HepG2 (cell line): ENCODE results near the gene THOC1. TPM values are rescaled to one million over a fixed set of nuclear protein-coding genes. Genes with fewer than 3 reads are reported as not detected.
"Not testable (repeated sequence)": the region's sequence is repeated elsewhere in the genome, so short reads cannot be mapped to it uniquely, and the experiment has no call there.

ENCODE experiments used
- ATAC-seq: fragments of 200-7000 bp; cut with Tn5 transposase; 3 replicates; pipeline ENCODE4 v1.9.1; 2020; ENCODE audit warnings: mild to moderate bottlenecking, moderate library complexity
- BruUV-seq: library from RNA; stranded (reverse); fragments of 400-500 nt; replicated peaks from 2 replicates; lab custom pipeline; 2021; lab: Mats Ljungman, UMichigan
- CTCF ChIA-PET: fragments of 300-600 bp; formaldehyde crosslinking; extraction: SDS; loops from one replicate; lab custom pipeline; 2021; ENCODE audit warnings: low total read pairs, inconsistent platforms, low intra/inter-chr PET ratio; lab: Yijun Ruan, JAX
- POLR2A ChIA-PET: fragments of 350-600 bp; sonication (Branson Sonifier 250); formaldehyde crosslinking; loops from one replicate; lab custom pipeline; 2020; ENCODE audit warnings: antibody characterized with exemption, inconsistent platforms; lab: Yijun Ruan, JAX
- DNase-seq: peaks from one replicate; pipeline ENCODE4 v3.0.0-alpha.2; 2015; ENCODE audit warnings: low spot score
- FAIRE-seq: peaks from 3 replicates; lab custom pipeline; 2011; peaks lifted over from hg19 to GRCh38; lab: Jason Lieb, UNC
- H2AFZ ChIP-seq: one replicate; pipeline ENCODE4 v1.6.1; 2011; ENCODE audit warnings: low read length, inconsistent platforms
- H3K27ac ChIP-seq: fragments of 300-600 bp; 3 replicates; pipeline ENCODE4 v1.8.0; 2011; ENCODE audit warnings: mixed run types, mild to moderate bottlenecking, mixed read lengths, low read length, inconsistent platforms; ENCODE audit not compliant: insufficient read depth; ENCODE audit errors: extremely low read length
- H3K27me3 ChIP-seq, 2 experiments: fragments of 200-600 bp in 1 of 2; 2 replicates in 1 of 2; 3 replicates in 1 of 2; pipeline versions ENCODE4 v1.6.0 to v1.8.0; 2011; ENCODE audit warnings: low read length in 2 of 2, mild to moderate bottlenecking in 2 of 2, moderate library complexity in 2 of 2, inconsistent platforms in 1 of 2; ENCODE audit not compliant: insufficient read depth in 2 of 2, control insufficient read depth in 1 of 2
- H3K36me3 ChIP-seq, 2 experiments: fragments of 200-600 bp in 1 of 2; replicated peaks in 1 of 2; 2 replicates in 1 of 2; 3 replicates in 1 of 2; pipeline versions ENCODE4 v1.5.1 to v1.8.0; 2011; ENCODE audit warnings: low read length in 2 of 2, inconsistent platforms in 1 of 2; ENCODE audit not compliant: insufficient read depth in 2 of 2, control insufficient read depth in 1 of 2
- H3K4me1 ChIP-seq: 2 replicates; pipeline ENCODE4 v1.5.1; 2012; ENCODE audit warnings: low read length, inconsistent platforms; ENCODE audit not compliant: insufficient read depth
- H3K4me2 ChIP-seq: 2 replicates; pipeline ENCODE4 v1.6.0; 2011; ENCODE audit warnings: low read depth, low read length, inconsistent platforms
- H3K4me3 ChIP-seq, 3 experiments: fragments of 200-600 bp in 1 of 3; sonication (generic), shearing (Covaris generic) in 1 of 3; replicated peaks in 1 of 3; 2 replicates each; pipeline ENCODE4 v1.5.1; 2011 to 2016; ENCODE audit warnings: low read length in 3 of 3, inconsistent platforms in 2 of 3, low read depth in 2 of 3, mild to moderate bottlenecking in 2 of 3, control low read depth in 1 of 3, mixed read lengths in 1 of 3; ENCODE audit not compliant: insufficient read depth in 1 of 3
- H3K79me2 ChIP-seq: one replicate; pipeline ENCODE4 v1.6.1; 2011; ENCODE audit warnings: low read length, inconsistent platforms; ENCODE audit not compliant: insufficient read depth
- H3K9ac ChIP-seq: 2 replicates; pipeline ENCODE4 v1.6.0; 2011; ENCODE audit warnings: mild to moderate bottlenecking, low read depth, low read length, inconsistent platforms; ENCODE audit not compliant: insufficient read depth
- H3K9me3 ChIP-seq: 2 replicates; pipeline ENCODE4 v1.5.1; 2012; ENCODE audit warnings: mild to moderate bottlenecking, low read length
- H4K20me1 ChIP-seq: 2 replicates; pipeline ENCODE4 v1.6.0; 2011; ENCODE audit warnings: inconsistent platforms, mild to moderate bottlenecking, low read length, moderate library complexity; ENCODE audit not compliant: insufficient read depth
- GFI1 ChIP-seq: sonication (generic); formaldehyde crosslinking; IDR thresholded peaks from 2 replicates; pipeline ENCODE4 v1.5.0; 2020; ENCODE audit warnings: missing genetic modification reagents, mild to moderate bottlenecking, borderline replicate concordance
- HNRNPH1 ChIP-seq: fragments of 200-400 bp; formaldehyde crosslinking; optimal IDR thresholded peaks from 2 replicates; pipeline ENCODE3; 2017; ENCODE audit warnings: mild to moderate bottlenecking, low read depth, low read length
- MTERF4 ChIP-seq: sonication (generic); formaldehyde crosslinking; IDR thresholded peaks from 2 replicates; pipeline ENCODE4 v1.8.0; 2023; ENCODE audit warnings: mild to moderate bottlenecking, missing genetic modification reagents
- PHF8 ChIP-seq: sonication (generic); formaldehyde crosslinking; IDR thresholded peaks from 2 replicates; pipeline ENCODE4 v1.5.0; 2020; ENCODE audit warnings: missing genetic modification reagents
- PLSCR1 ChIP-seq: sonication (generic); formaldehyde crosslinking; IDR thresholded peaks from 2 replicates; pipeline ENCODE4 v1.5.0; 2020; ENCODE audit warnings: missing genetic modification reagents, mild to moderate bottlenecking, borderline replicate concordance
- REL ChIP-seq: sonication (generic); formaldehyde crosslinking; conservative IDR thresholded peaks from 2 replicates; pipeline ENCODE4 v1.8.0; 2022; ENCODE audit warnings: mild to moderate bottlenecking, missing genetic modification reagents, moderate library complexity
- RFX1 ChIP-seq: fragments of 450-650 bp; IDR thresholded peaks from 2 replicates; pipeline ENCODE4 v1.6.1; 2017
- ZMYM3 ChIP-seq: sonication (generic); formaldehyde crosslinking; IDR thresholded peaks from 2 replicates; pipeline ENCODE4 v1.5.1; 2020; ENCODE audit warnings: mild to moderate bottlenecking, missing genetic modification reagents
- ZNF772 ChIP-seq: sonication (generic); formaldehyde crosslinking; IDR thresholded peaks from 2 replicates; pipeline ENCODE4 v1.5.0; 2020; ENCODE audit warnings: mild to moderate bottlenecking, missing genetic modification reagents
- WGBS: methylation state at CpG from one replicate; pipeline ENCODE4 v1.1.6; 2017; ENCODE audit warnings: low lambda C conversion rate; 5-methylcytosine and 5-hydroxymethylcytosine counted together
- in situ Hi-C: cut with HindIII; loops from 2 replicates; pipeline ENCODE4 v1.10.0; 2017; ENCODE audit warnings: low pct_unique_long_range_greater_than_20kb; ENCODE audit not compliant: extremely low pct_ligation_motif_present
- intact Hi-C: fragments of 100-400 bp; cut with micrococcal nuclease; formaldehyde crosslinking; loops from one replicate; pipeline ENCODE4 v1.10.0; 2022; ENCODE audit not compliant: unreplicated experiment
- polyA plus RNA-seq, 8 experiments: library from polyadenylated mRNA; depleted of rRNA in 3 of 8; stranded (reverse) in 7 of 8; unstranded in 1 of 8; fragments of >200 nt; fragmentation: Illumina TruSeq in 4 of 8; extraction: Trizol in 4 of 8; gene quantifications; 2 replicates each; pipeline versions ENCODE4 v1.2.1 to v1.2.3, GENCODE V29; 2011 to 2016; ENCODE audit warnings: low read depth in 4 of 8, missing spikeins in 1 of 8, mixed read lengths in 1 of 8; ENCODE audit not compliant: insufficient read depth in 1 of 8
- total RNA-seq, 5 experiments: library from RNA; depleted of rRNA; stranded (reverse); fragments of >200 nt; fragmentation: Illumina TruSeq; extraction: Trizol; gene quantifications; 2 replicates each; pipeline ENCODE4 v1.2.3, GENCODE V29; 2016; ENCODE audit warnings: low read depth in 1 of 5

Gene THOC1
- total and polyA plus RNA-seq, 2 of the 13 experiments (the other 11 are each of a cell fraction or from before 2014, with no cell fraction given): 40.6 to 56.7 TPM

- H2AFZ ChIP-seq, H3K9ac ChIP-seq, H3K79me2 ChIP-seq, H3K36me3 ChIP-seq, H3K4me1 ChIP-seq, DNase-seq, H3K4me3 ChIP-seq, H3K4me2 ChIP-seq, POLR2A ChIA-PET, H3K27ac ChIP-seq, CTCF ChIA-PET, FAIRE-seq, H3K9me3 ChIP-seq, H4K20me1 ChIP-seq, BruUV-seq, intact Hi-C loops, ATAC-seq, in situ Hi-C loops: not testable (repeated sequence)
- peaks cover 0 to 23% of the 10 kb centered on the region in 2 experiments; a peak in 2 of 5 replicates for H3K27me3 ChIP-seq
- WGBS: 13% methylated on average over 4 of the region's 4 CpGs
Measured at GRCh38 chr18:308086-308485, 40.2 kb upstream of the THOC1 start.

- BruUV-seq: no TSS peak
- peaks cover 0 to 23% of the 10 kb centered on the region in 2 experiments; a peak in 2 of 5 replicates for H3K27me3 ChIP-seq
- ATAC-seq (no peak), FAIRE-seq (no peak), DNase-seq (no peak)
- no peak overlapping the region for H3K9ac ChIP-seq
- H3K27ac ChIP-seq: no peak overlapping the region
- H3K79me2 ChIP-seq: no peaks in the 10 kb centered on the region
- no peaks in the 10 kb centered on the region for H3K4me1 ChIP-seq
- no peak for TF ChIP-seq ZNF772
- TF ChIP-seq RFX1: no peak
- no peak for TF ChIP-seq GFI1 (CRISPR knock-in tag)
- no peak for TF ChIP-seq REL
- no peak for TF ChIP-seq PLSCR1 (CRISPR knock-in tag)
- no peak for TF ChIP-seq MTERF4
- no peak for TF ChIP-seq ZMYM3 (CRISPR knock-in tag)
- TF ChIP-seq HNRNPH1: no peak
- no peak for TF ChIP-seq PHF8
- H3K4me3 ChIP-seq: no peak overlapping the region
- intact Hi-C loops: no loop called here
- H3K4me2 ChIP-seq: no peak overlapping the region
- in situ Hi-C loops: no loop called here
- ChIA-PET CTCF (no interaction called here), POLR2A (no interaction called here)
- no peak overlapping the region for H2AFZ ChIP-seq
- WGBS: 29% methylated on average over 7 of the region's 7 CpGs
- H3K36me3 ChIP-seq: no peaks in the 10 kb centered on the region
- no peaks in the 10 kb centered on the region for H3K9me3 ChIP-seq
- no peaks in the 10 kb centered on the region for H4K20me1 ChIP-seq
Measured at GRCh38 chr18:306608-307255, 38.9 kb upstream of the THOC1 start.
